ENCODE data around the gene IL31RA. TPM values are rescaled to one million over a fixed set of nuclear protein-coding genes. Genes with fewer than 3 reads are reported as not detected.
"Not testable (repeated sequence)": the region's sequence is repeated elsewhere in the genome, so short reads cannot be mapped to it uniquely, and the experiment has no call there.

Gene IL31RA
- total RNA-seq = 0.76 and 3.5 TPM in 2 replicates

- DNase-seq (ENCODE audit: extremely low read depth, low read depth, low spot score) = no peak
Observed at GRCh38 chr5:55850839-55851674, at the start of gene IL31RA. IL31RA (plus strand) TSS chr5:55851357; CDS start chr5:55851571, 214 bp downstream.

GRCh38 chr5:55808814-55809213 is 42.3 kb upstream of the IL31RA start:
- DNase-seq (ENCODE audit: extremely low read depth, low read depth, low spot score) = not testable (repeated sequence)

GRCh38 chr5:55815939-55816338 is 35.2 kb upstream of the IL31RA start:
- not testable (repeated sequence) for DNase-seq (ENCODE audit: extremely low read depth, low read depth, low spot score)

GRCh38 chr5:55816342-55816741 is 34.8 kb upstream of the IL31RA start:
- no peak for DNase-seq (ENCODE audit: extremely low read depth, low read depth, low spot score)

GRCh38 chr5:55817030-55817429 is 34.1 kb upstream of the IL31RA start:
- DNase-seq (ENCODE audit: extremely low read depth, low read depth, low spot score) = no peak

GRCh38 chr5:55820488-55820887 is 30.7 kb upstream of the IL31RA start:
- no peak for DNase-seq (ENCODE audit: extremely low read depth, low read depth, low spot score)

GRCh38 chr5:55821731-55822512 is 29.2 kb upstream of the IL31RA start:
- DNase-seq (ENCODE audit: extremely low read depth, low read depth, low spot score) = no peak

GRCh38 chr5:55823151-55823796 is 27.9 kb upstream of the IL31RA start:
- DNase-seq (ENCODE audit: extremely low read depth, low read depth, low spot score) = no peak

GRCh38 chr5:55829956-55830355 is 21.2 kb upstream of the IL31RA start:
- DNase-seq (ENCODE audit: extremely low read depth, low read depth, low spot score) = no peak

- DNase-seq (ENCODE audit: extremely low read depth, low read depth, low spot score) = no peak
Observed at GRCh38 chr5:55832446-55832845, 18.7 kb upstream of the IL31RA start.

GRCh38 chr5:55836191-55836590 is 15.0 kb upstream of the IL31RA start:
- no peak for DNase-seq (ENCODE audit: extremely low read depth, low read depth, low spot score)

- no peak for DNase-seq (ENCODE audit: extremely low read depth, low read depth, low spot score)
Observed at GRCh38 chr5:55841976-55842375, 9.2 kb upstream of the IL31RA start.

- DNase-seq (ENCODE audit: extremely low read depth, low read depth, low spot score) = no peak
Observed at GRCh38 chr5:55847837-55848236, 3.3 kb upstream of the IL31RA start.

- DNase-seq (ENCODE audit: extremely low read depth, low read depth, low spot score) = no peak
Observed at GRCh38 chr5:55848783-55849182, 2.4 kb upstream of the IL31RA start.

GRCh38 chr5:55851675-55851979 is 470 bp downstream of the IL31RA start:
- DNase-seq (ENCODE audit: extremely low read depth, low read depth, low spot score) = no peak

- no peak for DNase-seq (ENCODE audit: extremely low read depth, low read depth, low spot score)
Observed at GRCh38 chr5:55852503-55852902, 1.3 kb downstream of the IL31RA start.

- DNase-seq (ENCODE audit: extremely low read depth, low read depth, low spot score) = no peak
Observed at GRCh38 chr5:55853041-55853670, 2.0 kb downstream of the IL31RA start.

GRCh38 chr5:55853818-55854217 is 2.7 kb downstream of the IL31RA start:
- no peak for DNase-seq (ENCODE audit: extremely low read depth, low read depth, low spot score)

- no peak for DNase-seq (ENCODE audit: extremely low read depth, low read depth, low spot score)
Observed at GRCh38 chr5:55855509-55855908, 4.4 kb downstream of the IL31RA start.

- no peak for DNase-seq (ENCODE audit: extremely low read depth, low read depth, low spot score)
Observed at GRCh38 chr5:55856516-55857246, 5.5 kb downstream of the IL31RA start.

Data from glomerular endothelial cell (primary cell).